ENCODE results near the gene WIZ.

GRCh38 chr19:15450528-15450890 lies 753 bp upstream of the WIZ start:
- no peak for TF ChIP-seq CTCF (IDR thresholded peaks at IDR 0.05)
- no peak for TF ChIP-seq POLR2A (IDR thresholded peaks at IDR 0.05)
